ENCODE results near the gene PARL. TPM values are rescaled to one million over a fixed set of nuclear protein-coding genes. Genes with fewer than 3 reads are reported as not detected.
A peak's percentile ranks its signal among the peaks of the same experiment; 100 is the strongest.

PARL gene
- total RNA-seq, 2 donors from 2014 or later: 31.5 to 44.3 TPM

DNA sequence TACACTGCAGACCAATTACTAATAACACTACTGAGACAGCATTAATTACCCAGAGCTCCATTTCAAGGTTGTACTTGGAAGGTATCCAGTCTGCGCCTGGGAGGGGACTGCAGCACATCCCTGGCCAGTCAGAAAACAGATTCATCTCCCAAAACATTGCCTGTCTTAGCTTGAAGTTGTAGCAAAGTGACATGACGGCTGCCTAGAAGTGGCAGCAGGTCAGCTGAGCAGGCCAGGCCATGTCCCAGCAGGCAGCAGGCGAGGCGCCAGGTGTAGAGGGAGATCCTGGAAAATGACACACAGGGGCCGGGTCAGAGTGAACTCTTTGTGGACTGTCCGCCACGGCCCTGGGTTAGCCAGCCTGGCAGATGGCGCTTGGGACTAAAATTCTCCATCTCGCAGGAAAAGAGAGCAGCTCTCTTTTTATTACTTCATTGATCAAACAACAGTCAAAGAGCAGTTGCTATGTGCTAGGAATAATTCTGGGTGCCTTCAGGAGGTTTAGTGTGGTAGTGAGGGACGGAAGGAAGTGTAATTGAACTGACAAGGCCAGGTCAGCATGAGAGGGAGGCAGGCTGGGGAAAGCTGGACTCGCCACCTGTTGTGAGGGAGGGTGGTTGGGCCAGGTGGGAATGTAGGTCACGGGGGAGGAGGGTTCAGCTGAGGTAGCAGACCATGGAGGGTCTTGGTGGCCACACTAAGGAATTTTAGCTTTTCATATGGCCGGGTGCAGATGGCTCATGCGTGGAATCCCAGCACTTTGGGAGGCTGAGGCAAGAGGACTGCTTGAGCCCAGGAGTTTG, 58.0 kb downstream of the PARL start:
- Histone ChIP-seq H3K9me3 (no peaks in the 10 kb centered on the region), H3K4me3 (no peak overlapping the region), H3K27me3 (replicated peaks; ENCODE audit: insufficient read depth) (no peaks in the 10 kb centered on the region), H3K36me3 (peaks cover 0 to 5% of the 10 kb centered on the region in 2 donors), H3K27ac (no peak overlapping the region), H3K4me1 (replicated peaks) (no peaks in the 10 kb centered on the region)
- 64% methylated on average over 14 of the region's 14 CpGs for WGBS
- DNase-seq (ENCODE audit: low spot score): no peak
- intact Hi-C loops (cut with DNase I): no loop called here
- TF ChIP-seq, protein P1, sequence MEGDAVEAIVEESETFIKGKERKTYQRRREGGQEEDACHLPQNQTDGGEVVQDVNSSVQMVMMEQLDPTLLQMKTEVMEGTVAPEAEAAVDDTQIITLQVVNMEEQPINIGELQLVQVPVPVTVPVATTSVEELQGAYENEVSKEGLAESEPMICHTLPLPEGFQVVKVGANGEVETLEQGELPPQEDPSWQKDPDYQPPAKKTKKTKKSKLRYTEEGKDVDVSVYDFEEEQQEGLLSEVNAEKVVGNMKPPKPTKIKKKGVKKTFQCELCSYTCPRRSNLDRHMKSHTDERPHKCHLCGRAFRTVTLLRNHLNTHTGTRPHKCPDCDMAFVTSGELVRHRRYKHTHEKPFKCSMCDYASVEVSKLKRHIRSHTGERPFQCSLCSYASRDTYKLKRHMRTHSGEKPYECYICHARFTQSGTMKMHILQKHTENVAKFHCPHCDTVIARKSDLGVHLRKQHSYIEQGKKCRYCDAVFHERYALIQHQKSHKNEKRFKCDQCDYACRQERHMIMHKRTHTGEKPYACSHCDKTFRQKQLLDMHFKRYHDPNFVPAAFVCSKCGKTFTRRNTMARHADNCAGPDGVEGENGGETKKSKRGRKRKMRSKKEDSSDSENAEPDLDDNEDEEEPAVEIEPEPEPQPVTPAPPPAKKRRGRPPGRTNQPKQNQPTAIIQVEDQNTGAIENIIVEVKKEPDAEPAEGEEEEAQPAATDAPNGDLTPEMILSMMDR (IDR thresholded peaks at IDR 0.05): no peak
- no peak for TF ChIP-seq POLR2AphosphoS5 (IDR thresholded peaks at IDR 0.05)
- TF ChIP-seq POLR2A (IDR thresholded peaks at IDR 0.05): no peak

DNA sequence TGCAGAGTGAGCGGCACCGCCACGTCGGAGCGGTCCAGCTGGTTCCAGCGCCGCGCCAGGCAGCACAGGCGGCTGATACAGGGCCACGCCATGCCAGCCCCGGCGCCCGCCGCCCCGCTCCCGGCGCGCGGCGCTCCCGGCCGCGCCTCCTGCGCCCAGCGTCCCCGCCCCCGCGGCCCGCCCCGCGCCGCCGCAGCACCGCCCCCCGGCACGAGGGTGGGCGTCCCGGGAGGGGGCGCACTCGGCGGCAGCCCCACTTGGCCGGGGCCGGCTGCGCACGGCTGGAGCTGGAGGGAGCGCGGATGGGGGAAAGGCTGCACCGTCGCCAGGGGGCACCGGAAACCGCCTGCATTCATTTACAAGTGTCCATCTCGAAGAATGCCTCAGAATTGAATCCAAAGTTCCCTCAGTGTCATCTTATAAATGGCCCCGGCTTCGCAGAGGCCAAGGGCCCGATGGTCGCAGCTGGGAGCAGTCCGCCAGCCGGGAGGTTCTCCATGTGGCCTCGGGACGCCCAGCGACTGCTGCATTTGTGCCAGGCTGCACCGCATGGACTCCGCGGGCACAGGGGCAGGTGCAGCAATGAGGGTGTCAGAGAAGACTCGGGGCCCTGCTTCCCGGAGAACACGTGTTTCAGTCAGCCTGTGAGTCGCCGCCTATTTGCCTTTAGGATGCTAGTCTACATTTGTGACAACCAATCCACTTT, 59.1 kb downstream of the PARL start, which contains the start of gene MAP6D1:
Gene MAP6D1, minus strand, starts transcription at position 122 of the 706 bp plus-strand sequence. Its CDS starts 30 bp downstream, at position 92.
- DNase-seq (ENCODE audit: low spot score): peak; percentile 23
- intact Hi-C loops (cut with DNase I): no loop called here
- Histone ChIP-seq H3K27me3 (replicated peaks; ENCODE audit: insufficient read depth) (no peaks in the 10 kb centered on the region), H3K4me1 (replicated peaks) (no peaks in the 10 kb centered on the region), H3K4me3 (peak within 1 kb of the TSS; percentile 52 to 63), H3K36me3 (peaks cover 0 to 5% of the 10 kb centered on the region in 2 donors), H3K27ac (peak within 1 kb of the TSS; percentile 36 to 61), H3K9me3 (no peaks in the 10 kb centered on the region)
- WGBS: 3% methylated on average over 33 of the region's 69 CpGs
- no peak for TF ChIP-seq POLR2AphosphoS5 (IDR thresholded peaks at IDR 0.05)
- TF ChIP-seq, protein P1 (IDR thresholded peaks at IDR 0.05): peak in 2 of 4 experiments; percentile 26 to 29

DNA sequence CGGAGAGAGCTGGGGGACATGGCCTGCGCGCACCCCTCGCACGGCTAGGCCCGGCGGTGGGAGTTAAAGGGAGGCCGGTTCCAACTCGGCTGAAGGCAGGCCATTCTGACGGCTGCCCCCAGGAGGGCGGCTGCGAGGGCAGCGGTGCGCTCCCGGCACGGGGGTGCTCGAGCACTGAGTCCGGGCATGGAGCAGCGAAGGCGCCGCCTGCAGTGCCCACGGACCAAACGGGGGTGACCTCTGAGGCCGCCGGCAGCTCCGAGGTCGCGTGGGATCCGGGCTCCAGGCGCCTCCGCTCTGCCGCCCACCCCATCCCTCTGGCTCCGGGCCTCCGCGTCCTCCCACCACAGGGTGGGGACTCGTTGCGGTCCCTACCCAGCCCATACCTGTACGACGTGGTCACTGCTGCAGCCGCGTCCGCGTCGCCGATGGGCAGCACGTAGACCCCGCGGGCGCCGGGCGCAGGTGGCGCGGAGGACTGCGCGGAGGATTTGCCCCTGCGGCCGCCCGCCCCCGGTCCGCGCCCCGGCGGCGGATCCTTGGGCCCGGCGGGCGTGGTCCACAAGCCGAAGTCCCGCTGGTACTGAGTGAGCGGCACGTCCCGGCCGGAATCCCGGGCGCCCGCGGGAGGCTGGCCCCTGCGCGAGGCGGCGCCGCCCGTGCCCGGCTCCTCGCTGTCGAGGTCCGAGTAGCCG, 59.8 kb downstream of the PARL start:
- Histone ChIP-seq H3K27me3 (replicated peaks; ENCODE audit: insufficient read depth) (no peaks in the 10 kb centered on the region), H3K4me1 (replicated peaks) (no peaks in the 10 kb centered on the region), H3K4me3 (peak overlapping the region; percentile 52 to 63), H3K9me3 (no peaks in the 10 kb centered on the region), H3K36me3 (peaks cover 0 to 5% of the 10 kb centered on the region in 2 donors), H3K27ac (peak overlapping the region; percentile 36 to 61)
- TF ChIP-seq POLR2A (IDR thresholded peaks at IDR 0.05): no peak
- TF ChIP-seq POLR2AphosphoS5 (IDR thresholded peaks at IDR 0.05): no peak
- intact Hi-C loops (cut with DNase I): no loop called here
- DNase-seq (ENCODE audit: low spot score): no peak
- WGBS: 3% methylated on average over 62 of the region's 88 CpGs

DNA sequence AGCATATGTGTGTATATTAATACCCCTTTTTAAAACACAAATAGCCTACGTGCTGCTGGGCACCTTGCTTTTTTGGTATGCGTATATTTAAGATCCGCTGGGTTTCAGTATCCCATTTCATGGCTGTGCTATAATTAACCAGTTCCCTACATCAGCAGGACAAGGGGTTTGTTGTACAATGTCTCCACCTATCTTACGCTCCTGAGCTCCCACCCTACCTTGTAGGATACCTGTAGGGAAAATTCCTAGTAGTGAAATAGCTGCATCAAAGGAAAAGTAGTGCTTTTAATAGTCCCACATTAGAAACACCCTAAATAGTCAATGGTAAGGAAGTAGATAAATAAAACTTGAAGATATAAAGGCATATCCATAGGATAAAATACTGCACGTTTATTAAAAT, 60.7 kb downstream of the PARL start:
- Histone ChIP-seq H3K27me3 (replicated peaks; ENCODE audit: insufficient read depth) (no peaks in the 10 kb centered on the region), H3K4me1 (replicated peaks) (no peaks in the 10 kb centered on the region), H3K27ac (no peak overlapping the region), H3K36me3 (no peaks in the 10 kb centered on the region), H3K9me3 (no peaks in the 10 kb centered on the region), H3K4me3 (no peak overlapping the region)
- TF ChIP-seq, protein P1 (IDR thresholded peaks at IDR 0.05): no peak
- TF ChIP-seq POLR2AphosphoS5 (IDR thresholded peaks at IDR 0.05) (no peak), POLR2A (IDR thresholded peaks at IDR 0.05) (no peak)
- WGBS: 74% methylated on average over 5 of the region's 5 CpGs
- DNase-seq (ENCODE audit: low spot score): no peak
- intact Hi-C loops (cut with DNase I): no loop called here

DNA sequence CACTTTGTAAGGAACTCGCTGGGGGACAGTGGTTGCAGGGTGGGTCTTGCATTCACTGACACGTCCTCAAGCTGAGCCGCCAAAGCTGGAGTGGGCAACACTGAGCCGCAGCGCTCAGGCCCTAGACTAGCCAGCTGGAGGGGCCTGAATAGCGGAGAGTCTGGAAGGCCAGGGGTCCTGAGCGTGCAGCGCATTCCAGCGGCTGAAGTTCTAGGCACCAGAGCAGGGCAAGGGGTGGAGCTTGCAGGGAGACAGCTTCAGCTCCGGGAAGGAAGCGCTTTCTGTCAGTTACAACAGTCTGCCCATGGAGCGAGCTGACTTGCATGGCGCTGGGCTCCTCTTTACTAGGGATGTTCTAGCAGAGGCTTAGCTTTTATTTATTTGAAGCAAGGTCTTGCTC, 62.0 kb downstream of the PARL start:
- intact Hi-C loops (cut with DNase I): no loop called here

More for the DNA sequence above, 62.0 kb downstream of the PARL start:
- H3K27ac ChIP-seq: no peak overlapping the region
- H3K4me1 ChIP-seq (replicated peaks): no peaks in the 10 kb centered on the region
- no peaks in the 10 kb centered on the region for H3K27me3 ChIP-seq (replicated peaks; ENCODE audit: insufficient read depth)
- WGBS: 85% methylated on average over 13 of the region's 13 CpGs
- no peaks in the 10 kb centered on the region for H3K36me3 ChIP-seq
- TF ChIP-seq POLR2AphosphoS5 (IDR thresholded peaks at IDR 0.05): no peak
- TF ChIP-seq, protein P1 (IDR thresholded peaks at IDR 0.05): no peak
- TF ChIP-seq POLR2A (IDR thresholded peaks at IDR 0.05): no peak
- no peaks in the 10 kb centered on the region for H3K9me3 ChIP-seq
- H3K4me3 ChIP-seq: no peak overlapping the region
- DNase-seq (ENCODE audit: low spot score): no peak
